Panc1 (cell line): Measurements from ENCODE around the gene FMR1.

Source experiments
- CTCF ChIP-seq: fragments of 450-650 bp; IDR thresholded peaks from 2 replicates; pipeline ENCODE4 v1.5.1; 2017; ENCODE audit warnings: mild to moderate bottlenecking
- POLR2AphosphoS5 ChIP-seq: IDR thresholded peaks from 2 replicates; pipeline ENCODE4 v1.6.1; 2012; ENCODE audit warnings: mild to moderate bottlenecking, low read depth, low read length, moderate library complexity
- REST ChIP-seq, 2 experiments: IDR thresholded peaks; 2 replicates each; pipeline ENCODE4 v1.6.1; 2011 to 2012; ENCODE audit warnings: low read depth in 2 of 2, control low read depth in 1 of 2, low read length in 1 of 2, mild to moderate bottlenecking in 1 of 2, moderate library complexity in 1 of 2; ENCODE audit not compliant: insufficient read depth in 1 of 2

DNA sequence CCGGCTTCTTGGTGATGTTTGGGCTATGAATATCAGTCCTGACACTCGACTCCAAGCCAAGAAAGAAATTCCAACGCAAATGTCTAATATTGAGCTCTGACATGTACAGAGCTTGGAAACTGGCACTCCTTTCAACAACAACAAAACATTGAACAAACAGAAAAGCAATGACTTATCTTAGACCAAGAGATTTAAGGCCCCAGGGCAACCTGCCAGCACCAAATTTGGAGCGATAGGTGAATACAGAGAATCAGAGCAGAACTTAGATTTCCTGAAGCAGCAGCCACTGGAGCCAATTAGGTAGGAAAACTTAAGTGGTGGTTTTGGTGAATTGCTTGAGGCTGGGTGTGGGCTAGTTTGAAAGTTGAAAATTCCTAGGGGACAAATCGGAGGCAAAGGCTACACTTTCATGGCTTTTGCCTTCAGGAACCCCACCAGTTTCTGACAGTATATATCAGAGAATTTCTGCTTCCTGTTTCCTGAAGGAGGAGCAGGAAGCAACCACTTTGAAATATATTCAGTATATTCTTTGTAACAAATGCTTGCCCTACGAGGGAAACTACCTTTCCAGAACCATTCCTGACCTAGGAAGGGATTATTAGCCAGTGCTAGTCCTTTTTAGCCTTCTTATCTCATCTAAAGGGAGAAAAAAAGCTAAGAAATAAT is 10.1 kb upstream of the FMR1 start:
- no peak for TF ChIP-seq REST (IDR thresholded peaks at IDR 0.05; ENCODE audit: insufficient read depth in 1 of 2, low read depth in 2 of 2, low read length in 1 of 2)
- TF ChIP-seq CTCF = no peak
- no peak for TF ChIP-seq POLR2AphosphoS5
